A549 treated with DMSO at 1 μM for 4 hours (cell line): Measurements from ENCODE around the gene ANKH. TPM values are rescaled to one million over a fixed set of nuclear protein-coding genes. Genes with fewer than 3 reads are reported as not detected.

Source experiments
- total RNA-seq: library from RNA; stranded (reverse); fragments of 200-300 nt; extraction: Qiagen RNA extraction; gene quantifications from 5 replicates; pipeline ENCODE4 v1.2.3, GENCODE V29; 2022; ENCODE audit warnings: low read depth

ANKH gene
- total RNA-seq = 16.2 to 25.2 TPM (median 23.2 TPM) in 5 replicates

DNA sequence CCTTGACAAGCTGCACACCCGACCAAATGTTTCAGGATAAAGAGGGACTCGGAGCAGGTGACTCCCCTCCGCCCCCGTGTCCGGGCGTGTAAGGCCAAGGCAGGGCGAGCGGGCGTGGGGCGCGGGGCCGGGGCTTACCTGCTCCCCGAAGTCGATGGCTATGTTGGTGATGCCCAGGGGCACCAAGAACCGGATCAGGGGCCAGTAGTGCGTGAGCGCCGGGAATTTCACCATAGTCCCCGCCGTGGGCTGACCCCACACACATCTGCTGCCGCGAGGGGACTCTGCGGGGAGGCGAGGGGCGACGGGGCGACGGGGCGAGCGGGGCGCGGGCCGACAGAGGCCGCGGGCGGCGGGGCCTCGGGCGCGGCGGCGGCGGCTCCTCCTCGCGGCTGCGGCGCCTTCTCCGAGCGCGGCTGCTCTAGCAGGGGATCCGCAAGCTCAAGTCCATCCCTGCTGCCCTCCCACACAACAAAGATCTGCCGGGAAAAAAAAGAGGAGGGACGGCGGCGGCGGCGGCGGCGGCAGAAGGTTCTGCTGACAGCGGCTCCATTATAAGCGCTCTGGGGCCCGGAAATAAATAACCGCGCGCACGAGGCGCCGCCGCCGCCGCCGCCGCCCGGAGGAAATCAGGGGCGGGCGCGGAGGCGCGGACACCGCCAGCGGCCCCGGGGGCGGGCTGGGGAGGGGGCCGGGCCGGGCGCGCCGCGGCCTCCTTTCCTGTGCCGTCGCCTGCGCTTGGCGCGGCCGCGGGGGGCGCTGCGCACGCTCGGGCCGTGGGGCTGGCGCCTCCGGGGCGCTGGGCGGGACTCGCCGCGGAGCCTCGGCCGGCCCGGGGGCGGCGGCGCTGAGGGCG is at the start of gene ANKH:
Gene ANKH (minus strand): TSS at position 565 of the 856 bp plus-strand sequence. CDS start 331 bp downstream, at position 234.

GRCh38 chr5:14664270-14665100 is 207.1 kb downstream of the ANKH start, which contains the start of gene OTULIN:
Gene OTULIN (plus strand): TSS chr5:14664718. CDS start chr5:14664826, 108 bp downstream.

Other genes with a start within 250 kb of the ANKH start
- gene OTULIN, start 207.1 kb downstream of the ANKH start, total RNA-seq = 18.6 to 27.7 TPM (median 22.2 TPM) in 5 replicates